ENCODE results near the gene NDST4.

NDST4 gene

GRCh38 chr4:114900934-114901333 lies 212.5 kb downstream of the NDST4 start:
- no peak for DNase-seq

DNA sequence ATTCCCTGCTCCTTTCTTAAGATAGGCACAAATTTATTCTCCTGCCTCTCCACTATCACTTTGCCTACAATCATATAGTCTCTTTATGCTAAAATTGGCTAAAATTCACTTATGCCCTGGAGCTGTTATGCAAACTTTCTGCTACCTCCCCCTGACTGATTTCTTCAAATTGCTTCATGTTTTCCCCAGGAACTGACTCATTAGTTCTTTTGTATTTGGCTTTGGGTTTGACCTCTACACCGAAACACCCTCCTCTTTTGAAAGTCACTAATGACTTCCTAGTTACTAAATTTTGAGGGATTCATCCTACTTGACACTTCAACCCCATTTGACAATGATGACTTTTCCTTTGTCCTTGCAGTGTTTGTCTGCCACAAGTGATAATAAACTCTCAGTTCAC lies 222.6 kb downstream of the NDST4 start:
- no peak for DNase-seq

DNA sequence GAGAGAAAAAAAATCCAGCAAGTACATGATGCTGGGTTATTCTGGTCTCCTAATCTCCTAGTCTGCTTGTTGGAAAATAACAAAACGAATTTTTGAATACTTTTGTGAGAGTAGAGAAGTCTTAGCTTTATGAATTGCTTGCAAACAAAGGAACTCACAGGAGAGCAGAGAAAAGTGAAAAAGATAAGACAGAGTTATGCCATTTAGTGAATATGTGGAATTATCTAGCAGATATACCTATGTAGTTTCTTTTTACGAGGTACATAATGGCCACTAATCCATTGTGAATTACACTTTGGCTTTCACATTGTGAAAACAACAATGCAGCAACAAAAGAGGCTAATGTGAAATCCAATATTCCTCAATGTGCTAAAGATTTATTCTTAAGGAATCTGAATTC lies 226.7 kb downstream of the NDST4 start:
- no peak for DNase-seq

GRCh38 chr4:114883641-114884040 lies 229.8 kb downstream of the NDST4 start:
- DNase-seq, result no peak

DNA sequence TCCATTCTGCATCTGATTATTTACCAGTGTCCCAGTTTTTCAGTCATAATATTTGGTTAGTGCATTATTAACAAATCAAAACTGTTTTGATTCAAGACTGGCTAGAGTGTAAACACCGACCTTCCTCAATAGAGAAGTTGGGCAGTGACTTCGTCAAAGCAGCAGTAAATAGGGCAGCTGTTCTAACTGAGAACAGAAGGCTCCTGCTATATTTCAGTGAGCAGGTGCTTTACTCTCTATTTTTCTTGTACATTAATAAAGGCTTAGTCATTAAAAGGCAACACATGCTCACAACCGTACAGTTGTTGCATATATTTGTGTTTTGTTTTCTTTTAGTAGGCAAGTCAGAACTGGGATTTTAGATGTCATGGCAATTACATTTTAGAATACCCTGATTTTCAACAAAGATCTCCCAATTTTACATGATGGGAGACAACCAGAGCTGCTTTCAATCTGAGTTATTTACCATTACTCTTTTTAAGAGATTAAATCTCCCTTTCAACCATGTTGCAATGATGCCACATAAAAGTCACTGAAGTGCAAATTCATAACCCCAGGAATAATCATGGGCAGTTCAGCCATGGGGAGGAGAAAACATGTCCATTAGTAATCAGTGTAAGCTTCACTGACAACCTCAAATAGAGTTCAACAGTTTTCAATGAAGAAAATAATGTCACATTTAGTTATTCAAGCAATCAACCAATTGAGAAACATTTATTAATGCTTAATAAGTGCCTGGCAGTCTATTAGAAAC lies 233.3 kb downstream of the NDST4 start:
- no peak for DNase-seq

DNA sequence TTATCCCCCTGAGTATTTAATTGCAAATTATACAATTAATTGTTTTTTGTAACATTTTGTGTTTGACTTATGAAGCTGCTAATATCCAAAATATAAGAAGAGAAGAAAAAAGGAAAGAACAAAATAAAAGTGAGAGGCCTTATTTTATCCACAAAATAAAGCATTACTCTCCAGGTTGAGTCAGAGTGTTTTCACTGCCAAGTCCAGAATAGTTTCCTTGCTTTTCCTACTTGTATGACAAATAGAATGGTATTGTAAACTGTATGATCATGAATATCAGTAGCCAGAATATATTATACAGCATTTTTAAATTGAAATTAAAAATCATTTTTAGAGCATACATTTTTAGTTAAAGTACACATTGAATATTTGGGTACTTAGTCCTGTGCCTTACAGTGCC lies 237.8 kb downstream of the NDST4 start:
- no peak for DNase-seq

DNA sequence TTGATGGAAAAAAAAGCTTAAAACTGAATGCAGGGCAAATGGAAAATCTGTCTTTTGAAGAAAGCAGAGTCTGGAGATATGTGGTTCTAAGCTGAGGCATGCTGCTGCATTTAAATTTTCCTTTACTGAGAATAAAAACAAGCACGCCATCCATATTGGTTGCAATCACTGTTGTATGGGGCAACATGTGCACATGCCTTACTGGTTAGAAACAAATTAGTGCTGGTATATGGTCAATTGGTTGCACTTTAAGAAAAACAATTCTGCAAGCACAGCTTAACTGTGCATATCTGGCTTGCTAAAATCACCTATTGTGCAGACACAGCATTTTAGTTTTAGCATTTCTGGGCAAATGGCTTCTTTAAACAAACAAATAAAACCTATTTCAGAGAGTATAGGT lies 239.1 kb downstream of the NDST4 start:
- DNase-seq, result no peak

- DNase-seq, result no peak
Observed at GRCh38 chr4:114870987-114871386, 242.4 kb downstream of the NDST4 start.

GRCh38 chr4:114866901-114867670 lies 246.3 kb downstream of the NDST4 start:
- DNase-seq, result no peak

DNA sequence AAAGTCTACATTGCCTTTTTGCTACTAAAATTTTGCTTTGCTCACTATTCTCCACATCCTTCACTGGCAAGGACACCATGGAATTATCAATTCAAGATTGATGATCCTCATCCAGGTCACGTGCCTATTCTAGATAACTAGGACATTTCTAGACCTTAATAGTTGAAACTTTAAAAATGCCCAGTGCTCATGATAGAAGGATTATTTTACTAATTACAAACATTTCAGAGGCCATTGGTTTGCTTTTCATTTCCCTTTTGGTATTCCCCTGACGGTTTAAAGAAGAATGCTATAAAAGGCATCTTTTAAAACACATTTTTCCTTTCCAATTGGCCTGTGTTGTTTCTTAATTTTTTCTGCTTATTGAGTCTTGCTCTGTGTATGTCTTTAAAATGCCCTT lies 249.4 kb downstream of the NDST4 start:
- no peak for DNase-seq

DNA sequence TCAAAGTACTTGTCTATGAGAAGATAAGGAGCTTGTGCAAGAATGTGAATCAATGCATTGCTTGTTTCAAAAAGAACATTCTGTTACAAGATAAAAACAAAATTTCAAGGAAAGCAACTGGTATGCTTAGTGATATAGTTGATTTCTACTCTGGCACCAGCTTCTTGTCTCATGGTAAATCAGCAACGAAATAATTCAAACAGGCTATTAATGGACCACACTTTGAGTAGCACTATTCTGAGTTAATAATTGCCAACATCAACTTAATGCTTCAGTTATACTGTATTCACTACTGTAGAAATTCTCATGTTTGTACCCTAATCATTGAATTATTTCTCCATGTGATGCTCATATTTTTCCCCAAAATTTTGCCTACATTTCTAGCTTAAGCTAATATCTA lies 252.6 kb downstream of the NDST4 start:
- DNase-seq, result no peak

DNA sequence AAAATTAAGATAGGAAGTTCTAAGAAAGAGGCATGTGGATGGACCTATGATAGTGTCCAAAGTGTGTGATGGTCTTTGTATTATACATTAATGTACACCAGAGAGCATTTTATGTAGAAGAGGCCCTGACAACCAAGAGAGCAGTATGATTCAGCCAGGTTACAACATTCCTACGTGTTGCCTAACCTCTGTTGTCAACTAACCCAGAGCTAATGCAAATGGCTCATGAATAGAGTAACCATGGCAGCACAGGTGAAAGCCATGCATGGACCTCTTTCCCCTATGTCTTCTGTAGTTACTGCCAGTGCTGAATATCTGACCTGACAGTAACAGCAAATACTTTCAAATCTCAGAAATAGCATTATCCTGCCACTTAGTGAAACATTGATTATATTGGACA lies 255.6 kb downstream of the NDST4 start:
- no peak for DNase-seq

DNA sequence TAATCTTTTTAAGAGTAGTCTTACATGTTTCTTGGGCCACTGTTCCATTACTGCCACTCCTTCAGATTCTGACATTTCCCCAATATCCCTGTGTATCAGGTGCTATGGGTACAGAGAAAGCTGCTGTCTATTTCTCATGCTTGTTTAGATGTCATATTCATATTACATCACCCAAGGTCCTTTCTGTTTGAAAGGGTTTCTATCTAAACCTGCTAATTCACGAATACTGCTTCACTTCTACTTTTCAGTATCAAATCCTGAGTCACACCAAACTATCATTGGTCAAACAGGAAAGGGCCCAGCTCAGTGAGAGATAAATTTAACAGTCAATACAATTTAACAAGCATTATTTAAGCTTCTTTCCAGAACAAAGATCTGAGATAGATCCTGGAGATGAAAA lies 273.4 kb downstream of the NDST4 start:
- no peak for DNase-seq

- no peak for DNase-seq
Observed at GRCh38 chr4:114830628-114831027, 282.8 kb downstream of the NDST4 start.

DNA sequence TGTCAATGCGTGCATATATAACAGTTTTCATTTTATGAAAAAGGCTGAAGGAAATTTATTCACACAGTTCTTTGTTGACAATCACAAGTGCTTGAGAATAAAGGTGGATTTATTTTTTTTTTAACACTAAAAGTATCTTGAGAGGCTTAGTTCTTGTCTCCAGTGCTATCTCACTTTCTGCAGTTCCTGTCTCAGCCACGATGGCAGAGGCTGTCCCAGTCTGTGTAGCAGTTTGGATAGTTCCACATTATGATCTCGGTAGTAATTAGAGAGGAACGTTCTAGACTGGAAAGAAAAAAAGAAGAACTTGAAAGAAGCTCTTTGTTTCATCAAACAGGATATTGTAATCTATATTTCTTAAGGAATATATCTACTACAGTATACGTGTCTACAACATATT lies 285.8 kb downstream of the NDST4 start:
- no peak for DNase-seq

GRCh38 chr4:114815760-114816159 lies 297.7 kb downstream of the NDST4 start:
- DNase-seq, result no peak

GRCh38 chr4:114813961-114814360 lies 299.5 kb downstream of the NDST4 start:
- DNase-seq, result no peak

DNA sequence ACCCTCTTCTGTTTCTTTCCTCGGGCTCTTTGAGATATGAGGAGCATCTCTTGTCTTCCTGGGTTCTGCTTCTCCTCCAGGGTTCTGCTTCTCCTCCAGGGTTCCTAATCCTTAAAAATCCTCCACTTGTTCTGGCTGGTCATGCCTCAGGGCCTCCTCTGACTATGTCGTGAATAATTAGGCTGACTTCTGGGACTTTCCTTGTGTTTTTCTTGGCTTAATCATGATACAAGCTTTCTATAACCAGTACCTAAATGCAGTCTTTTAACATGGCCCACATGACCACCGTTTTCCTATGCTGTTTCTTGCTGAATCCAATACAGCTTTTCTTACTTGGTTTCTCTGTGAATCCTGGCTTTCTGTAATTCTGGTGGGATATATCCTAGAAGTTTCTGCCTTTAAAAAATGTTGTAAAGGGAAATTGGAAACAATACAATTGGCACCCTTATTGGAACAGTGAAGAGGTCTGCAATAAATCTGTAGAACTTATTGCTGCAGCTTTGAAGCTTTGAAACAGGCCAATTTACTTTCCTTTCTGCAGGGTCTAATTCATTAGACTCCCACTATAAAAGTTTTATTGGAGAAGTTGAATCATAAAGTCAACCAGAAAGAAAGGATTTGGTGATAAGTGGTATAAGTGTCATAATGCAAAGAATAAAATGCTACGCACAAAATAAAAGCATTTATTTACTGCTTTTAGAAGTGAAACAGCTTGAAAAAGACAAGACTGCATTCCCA lies 301.7 kb downstream of the NDST4 start:
- DNase-seq, result no peak

DNA sequence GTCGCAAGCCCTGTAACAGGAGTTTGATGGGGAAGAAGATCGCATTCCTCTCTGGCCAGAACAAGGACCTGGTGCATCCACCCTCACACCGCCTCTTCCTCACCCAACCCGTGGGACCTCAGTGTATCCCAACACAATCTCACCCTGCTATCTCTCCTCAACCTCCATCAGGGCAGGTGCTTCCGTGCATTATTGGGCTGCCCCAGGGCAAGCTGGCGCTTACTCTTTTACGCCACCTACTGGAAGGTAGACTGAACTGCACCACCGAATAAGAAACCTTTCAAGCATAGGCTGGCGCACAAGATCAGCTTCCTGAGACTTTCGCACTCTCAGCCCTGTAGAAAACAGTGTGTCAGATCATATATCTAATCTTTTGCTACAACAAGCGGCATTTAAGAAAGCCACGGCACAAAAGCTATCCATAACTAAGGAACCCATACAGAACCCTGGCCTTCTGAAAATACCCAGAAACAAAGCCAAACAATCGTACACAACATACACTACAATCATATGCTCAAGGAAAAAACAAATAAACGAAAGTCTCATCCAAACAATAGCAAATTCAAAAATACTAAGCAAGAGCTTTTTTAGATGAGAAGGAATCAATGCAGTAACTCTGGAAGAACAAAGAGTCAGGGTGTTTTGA lies 305.5 kb downstream of the NDST4 start:
- no peak for DNase-seq

DNA sequence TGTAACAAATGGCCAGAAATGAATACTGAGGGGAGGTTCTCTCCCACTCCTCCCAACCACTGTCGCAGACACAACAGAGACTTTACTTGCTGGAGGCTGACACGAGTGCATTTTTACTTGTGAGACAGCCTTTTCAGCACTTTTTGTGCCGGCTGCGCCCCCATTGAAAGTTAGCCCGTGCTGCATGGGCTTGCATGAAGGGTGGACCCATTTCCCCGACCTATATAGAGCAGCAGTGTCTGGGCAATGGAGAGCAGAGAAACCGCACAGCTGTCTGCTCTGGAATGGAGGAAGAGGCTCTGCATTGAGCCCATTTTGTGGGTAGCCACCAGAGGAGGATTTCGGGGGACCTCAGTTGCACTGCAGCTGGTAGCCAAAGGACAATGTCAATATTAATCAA lies 306.1 kb downstream of the NDST4 start:
- DNase-seq, result peak in 1 of 4 experiments; percentile 0

- DNase-seq, result no peak
Observed at GRCh38 chr4:114791976-114792375, 321.4 kb downstream of the NDST4 start.

DNA sequence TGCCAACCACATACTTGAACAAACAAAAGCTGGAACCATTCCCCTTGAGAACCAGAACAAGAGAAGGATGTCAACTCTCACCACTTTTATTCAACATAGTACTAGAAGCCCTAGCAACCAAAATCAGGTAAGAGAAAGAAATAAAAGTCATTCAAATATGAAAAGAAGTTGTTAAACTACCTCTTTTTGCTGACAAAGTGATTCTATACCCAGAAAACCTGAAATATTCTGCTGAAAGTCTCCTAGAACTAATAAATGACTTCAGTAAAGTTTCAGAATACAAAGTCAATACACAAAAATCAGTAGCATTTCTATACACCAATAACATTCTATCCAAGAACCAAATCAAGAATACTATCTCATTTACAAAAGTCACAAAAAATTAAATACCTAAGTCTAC lies 327.9 kb downstream of the NDST4 start:
- DNase-seq, result no peak

- DNase-seq, result no peak
Observed at GRCh38 chr4:114783215-114783595, 330.2 kb downstream of the NDST4 start.

All from activated CD4-positive, CD25-positive, alpha-beta regulatory T cell (primary cell).